Endothelial cell of umbilical vein (primary cell): ENCODE results near the gene AOX1. TPM values are rescaled to one million over a fixed set of nuclear protein-coding genes. Genes with fewer than 3 reads are reported as not detected.

Experiments
- BruUV-seq: library from RNA; stranded (reverse); fragments of 400-500 nt; replicated peaks from 2 replicates; lab custom pipeline; 2021; lab: Mats Ljungman, UMichigan
- CTCF ChIA-PET: fragments of 300-600, 350-600 bp; sonication (Branson Sonifier 250); formaldehyde crosslinking; loops from one replicate; lab custom pipeline; 2021; ENCODE audit warnings: antibody characterized with exemption, inconsistent platforms; lab: Charles Lee
- POLR2A ChIA-PET: fragments of 300-600, 350-600 bp; sonication (Branson Sonifier 250); formaldehyde crosslinking; loops from one replicate; lab custom pipeline; 2021; ENCODE audit warnings: antibody characterized with exemption, inconsistent platforms; lab: Charles Lee
- DNase-seq: peaks from one replicate; pipeline ENCODE4 v3.0.0-alpha.2; 2011; ENCODE audit warnings: low read depth, low spot score
- FAIRE-seq: peaks from 2 replicates; lab custom pipeline; 2011; peaks lifted over from hg19 to GRCh38; lab: Jason Lieb, UNC
- H2AFZ ChIP-seq: 2 replicates; pipeline ENCODE4 v1.6.0; 2012; ENCODE audit warnings: low read depth, low read length, control low read depth, inconsistent platforms
- H3K27ac ChIP-seq: 2 replicates; pipeline ENCODE4 v1.5.1; 2011; ENCODE audit warnings: low read depth, mild to moderate bottlenecking, control low read depth, low read length, moderate library complexity; ENCODE audit not compliant: insufficient read depth
- H3K27me3 ChIP-seq, 2 experiments: 2 replicates each; pipeline versions ENCODE4 v1.6.0 to v1.6.1; 2011; ENCODE audit warnings: low read length in 2 of 2, mixed read lengths in 1 of 2; ENCODE audit not compliant: control insufficient read depth in 2 of 2, insufficient read depth in 2 of 2
- H3K36me3 ChIP-seq, 2 experiments: 2 replicates in 1 of 2; 3 replicates in 1 of 2; pipeline ENCODE4 v1.5.1; 2011; ENCODE audit warnings: low read length in 2 of 2, mild to moderate bottlenecking in 1 of 2, moderate library complexity in 1 of 2; ENCODE audit not compliant: control insufficient read depth in 2 of 2, insufficient read depth in 2 of 2; ENCODE audit errors: extremely low read depth in 1 of 2
- H3K4me1 ChIP-seq: 3 replicates; pipeline ENCODE4 v1.5.1; 2011; ENCODE audit warnings: mild to moderate bottlenecking, low read length; ENCODE audit not compliant: control insufficient read depth, insufficient read depth; ENCODE audit errors: extremely low read depth
- H3K4me2 ChIP-seq: 2 replicates; pipeline ENCODE4 v1.6.1; 2011; ENCODE audit warnings: low read length, control low read depth, mixed read lengths; ENCODE audit not compliant: insufficient read depth
- H3K4me3 ChIP-seq, 3 experiments: fragments of 200-600 bp in 1 of 3; sonication (generic), shearing (Covaris generic) in 1 of 3; replicated peaks in 1 of 3; 2 replicates each; pipeline ENCODE4 v1.5.1; 2011 to 2016; ENCODE audit warnings: control low read depth in 3 of 3, low read length in 3 of 3, mild to moderate bottlenecking in 2 of 3, inconsistent platforms in 1 of 3, low read depth in 1 of 3, moderate library complexity in 1 of 3; ENCODE audit not compliant: insufficient read depth in 1 of 3
- H3K79me2 ChIP-seq: 2 replicates; pipeline ENCODE4 v1.6.0; 2012; ENCODE audit warnings: low read length, inconsistent platforms; ENCODE audit not compliant: control insufficient read depth, insufficient read depth
- H3K9ac ChIP-seq: replicated peaks from 2 replicates; pipeline ENCODE3; 2011; ENCODE audit warnings: low read length, control low read depth; ENCODE audit not compliant: insufficient read depth; ENCODE audit errors: extremely low read depth
- H3K9me1 ChIP-seq: replicated peaks from 3 replicates; pipeline ENCODE4 v1.6.0; 2011; ENCODE audit warnings: mild to moderate bottlenecking, low read length; ENCODE audit not compliant: control insufficient read depth, insufficient read depth; ENCODE audit errors: extremely low read depth
- H3K9me3 ChIP-seq: replicated peaks from 2 replicates; pipeline ENCODE4 v1.5.1; 2012; ENCODE audit warnings: low read length, inconsistent platforms; ENCODE audit not compliant: control insufficient read depth, insufficient read depth
- H4K20me1 ChIP-seq: replicated peaks from 2 replicates; pipeline ENCODE3; 2011; ENCODE audit warnings: mild to moderate bottlenecking, low read length; ENCODE audit not compliant: control insufficient read depth, insufficient read depth; ENCODE audit errors: extremely low read depth
- CTCF ChIP-seq, 2 donors: IDR thresholded peaks; 1 replicate in 1 of 2; 2 replicates in 1 of 2; pipeline ENCODE4 v1.5.1; 2011; ENCODE audit warnings: low read length in 2 of 2, mild to moderate bottlenecking in 2 of 2, moderate library complexity in 2 of 2, control low read depth in 1 of 2, inconsistent platforms in 1 of 2, low read depth in 1 of 2; ENCODE audit not compliant: insufficient read depth in 1 of 2; ENCODE audit errors: extremely low read depth in 1 of 2
- EZH2 ChIP-seq: IDR thresholded peaks from 2 replicates; pipeline ENCODE4 v1.6.1; 2012; ENCODE audit warnings: borderline replicate concordance, low read depth, mild to moderate bottlenecking, moderate library complexity, low read length, inconsistent platforms; ENCODE audit not compliant: severe bottlenecking
- FOS ChIP-seq: IDR thresholded peaks from 2 replicates; pipeline ENCODE4 v1.6.1; 2011; ENCODE audit warnings: mild to moderate bottlenecking, low read length, moderate library complexity, borderline replicate concordance; ENCODE audit not compliant: insufficient read depth
- GATA2 ChIP-seq: IDR thresholded peaks from 2 replicates; pipeline ENCODE4 v1.7.0; 2011; ENCODE audit warnings: low read depth, mild to moderate bottlenecking, moderate library complexity, mixed read lengths, low read length; ENCODE audit not compliant: insufficient read length, insufficient read depth
- JUN ChIP-seq: IDR thresholded peaks from 2 replicates; pipeline ENCODE4 v1.6.1; 2011; ENCODE audit warnings: borderline replicate concordance, low read depth; ENCODE audit not compliant: insufficient read length, insufficient read depth
- MAX ChIP-seq: IDR thresholded peaks from 2 replicates; pipeline ENCODE4 v1.6.1; 2011; ENCODE audit not compliant: insufficient read depth, insufficient read length
- MYC ChIP-seq: IDR thresholded peaks from one replicate; pipeline ENCODE4 v1.6.1; 2011; ENCODE audit warnings: mild to moderate bottlenecking, low read depth, low read length
- POLR2A ChIP-seq: IDR thresholded peaks from 2 replicates; pipeline ENCODE4 v1.6.1; 2012; ENCODE audit warnings: low read depth, mild to moderate bottlenecking, control low read depth, low read length
- POLR2AphosphoS5 ChIP-seq: IDR thresholded peaks from 2 replicates; pipeline ENCODE4 v1.6.1; 2012; ENCODE audit warnings: low read depth, mild to moderate bottlenecking, control low read depth, low read length, moderate library complexity; ENCODE audit not compliant: insufficient read depth
- dilution Hi-C: fragments of 300-500 bp; cut with MboI; formaldehyde crosslinking; loops from one replicate; pipeline ENCODE4 v1.15.0; 2019; ENCODE audit warnings: low sequenced_read_pairs; ENCODE audit not compliant: extremely low pct_ligation_motif_present
- intact Hi-C: fragments of 100-400 bp; cut with micrococcal nuclease; formaldehyde crosslinking; loops from one replicate; pipeline ENCODE4 v1.10.0; 2022
- polyA plus RNA-seq, 4 experiments: library from polyadenylated mRNA; depleted of rRNA in 3 of 4; stranded (reverse) in 3 of 4; unstranded in 1 of 4; fragments of >200 nt; gene quantifications; 2 replicates each; pipeline versions ENCODE4 v1.2.1 to v1.2.3, GENCODE V29; 2011 to 2012; ENCODE audit warnings: missing spikeins in 1 of 4
- total RNA-seq: library from RNA; stranded (reverse); gene quantifications from 2 replicates; pipeline ENCODE4 v1.2.3, GENCODE V29; 2021

AOX1 gene
- total and polyA plus RNA-seq, 2 donors (not counting 3 experiments of a cell fraction or from before 2014, with no cell fraction given): 0.03 to 0.46 TPM

GRCh38 chr2:200713003-200713703, 127.3 kb downstream of the AOX1 start:
- peak overlapping the region in 2 of 3 experiments; percentile 4 to 34 for H3K4me3 ChIP-seq
- intact Hi-C loops (loop anchor here (1.0 to 5.0 kb wide), 10 partner anchors 22 to 464 kb away; partner anchors contain the start of genes CFLAR, CLK1, HYCC2 and NDUFB3), dilution Hi-C loops (no loop called here)
- ChIA-PET CTCF (interaction anchor here (0.6 to 2.1 kb wide), 50 partner anchors 9 to 740 kb away, joined by 3 to 99 read pairs (median 5); partner anchors contain the start of genes AOX1, BZW1, CLK1 and NIF3L1), POLR2A (interaction anchor here (0.7 to 1.3 kb wide), 3 partner anchors 101 to 151 kb away, joined by 4 to 8 read pairs (median 4); partner anchors contain the start of gene CLK1)
- H2AFZ ChIP-seq: peak overlapping the region; percentile 4
- H3K36me3 ChIP-seq: no peaks in the 10 kb centered on the region
- DNase-seq (peak; percentile 92), FAIRE-seq (peak; percentile 96)
- H3K4me1 ChIP-seq: peaks cover 5% of the 10 kb centered on the region
- H4K20me1 ChIP-seq: no peaks in the 10 kb centered on the region
- H3K4me2 ChIP-seq: peak overlapping the region; percentile 2
- TSS peak; percentile 98 for BruUV-seq
- TF ChIP-seq MAX (peak; percentile 42), JUN (peak; percentile 92), POLR2A (peak; percentile 69), FOS (peak; percentile 94), MYC (no peak), CTCF (IDR thresholded peaks at IDR 0.05; ENCODE audit: extremely low read depth in 1 of 2, insufficient read depth in 1 of 2, low read depth in 1 of 2, low read length in 2 of 2) (peak; percentile 71 to 79), EZH2 (no peak), POLR2AphosphoS5 (peak; percentile 65), GATA2 (no peak)
- no peaks in the 10 kb centered on the region for H3K27me3 ChIP-seq
- H3K9me1 ChIP-seq: no peaks in the 10 kb centered on the region
- H3K27ac ChIP-seq: peak overlapping the region; percentile 51
- no peaks in the 10 kb centered on the region for H3K9me3 ChIP-seq
- H3K9ac ChIP-seq: peak overlapping the region; percentile 30
- no peaks in the 10 kb centered on the region for H3K79me2 ChIP-seq
